Measurements from ENCODE around the gene GAL3ST1.
"Not testable (repeated sequence)": the region's sequence is repeated elsewhere in the genome, so short reads cannot be mapped to it uniquely, and the experiment has no call there.

Gene GAL3ST1

DNA sequence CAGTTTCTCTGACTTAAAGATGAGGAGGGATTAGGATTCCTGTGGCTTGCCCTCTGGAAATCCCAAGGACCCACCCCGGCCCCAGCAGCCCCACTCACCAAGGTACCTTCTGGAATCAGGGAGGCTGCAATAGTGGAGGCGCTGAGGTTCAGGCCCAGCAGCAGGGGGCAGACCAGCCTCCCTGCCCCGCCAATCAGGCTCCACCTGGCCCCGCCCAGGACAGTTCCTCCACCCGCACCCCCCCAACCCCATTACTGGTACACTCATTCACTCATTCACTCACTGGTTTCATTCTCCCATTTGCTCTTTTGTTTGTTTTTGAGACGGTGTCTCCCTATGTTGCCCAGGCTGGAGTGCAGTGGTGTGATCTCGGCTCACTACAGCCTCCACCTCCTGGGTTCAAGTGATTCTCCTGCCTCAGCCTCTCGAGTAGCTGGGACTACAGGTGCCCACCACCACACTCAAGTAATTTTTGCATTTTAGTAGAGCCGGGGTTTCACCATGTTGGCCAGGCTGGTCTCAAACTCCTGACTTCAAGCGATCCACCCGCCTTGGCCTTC, 13.7 kb downstream of the GAL3ST1 start:
- not testable (repeated sequence) for H3K9ac ChIP-seq (ENCODE audit: low read depth, low read length, poor library complexity, severe bottlenecking); H3K4me2 ChIP-seq (ENCODE audit: low read depth, low read length, poor library complexity, severe bottlenecking); H3K9me3 ChIP-seq (ENCODE audit: insufficient read depth, low read depth, low read length); H3K27me3 ChIP-seq (ENCODE audit: insufficient read depth, low read length, poor library complexity, severe bottlenecking); H3K9me2 ChIP-seq (replicated peaks; ENCODE audit: low read depth, low read length); H3K79me2 ChIP-seq (ENCODE audit: insufficient read depth, low read length); H4K20me1 ChIP-seq (ENCODE audit: insufficient read depth, low read length, poor library complexity, severe bottlenecking); H3K4me1 ChIP-seq (ENCODE audit: insufficient read depth, low read length, poor library complexity, severe bottlenecking); H2AFZ ChIP-seq (ENCODE audit: low read length); H3F3A ChIP-seq (ENCODE audit: low read depth); H3K4me3 ChIP-seq (ENCODE audit: low read length, poor library complexity, severe bottlenecking); H3K36me3 ChIP-seq (ENCODE audit: insufficient read depth, low read length)
- peak; percentile 44 for TF ChIP-seq CTCF (conservative IDR thresholded peaks at IDR 0.05; ENCODE audit: low read length)

- no peaks in the 10 kb centered on the region for H3K4me1 ChIP-seq (ENCODE audit: insufficient read depth, low read length, poor library complexity, severe bottlenecking)
- H3K9me2 ChIP-seq (replicated peaks; ENCODE audit: low read depth, low read length), result no peaks in the 10 kb centered on the region
- no peaks in the 10 kb centered on the region for H3K79me2 ChIP-seq (ENCODE audit: insufficient read depth, low read length)
- H3K27me3 ChIP-seq (ENCODE audit: insufficient read depth, low read length, poor library complexity, severe bottlenecking), result no peaks in the 10 kb centered on the region
- H3K9ac ChIP-seq (ENCODE audit: low read depth, low read length, poor library complexity, severe bottlenecking), result no peak overlapping the region
- H2AFZ ChIP-seq (ENCODE audit: low read length), result 0 out of 2 replicates have a peak overlapping the region, but pooled peaks have one; percentile 15
- H3K4me2 ChIP-seq (ENCODE audit: low read depth, low read length, poor library complexity, severe bottlenecking), result no peak overlapping the region
- no peaks in the 10 kb centered on the region for H3K36me3 ChIP-seq (ENCODE audit: insufficient read depth, low read length)
- H4K20me1 ChIP-seq (ENCODE audit: insufficient read depth, low read length, poor library complexity, severe bottlenecking), result no peaks in the 10 kb centered on the region
- TF ChIP-seq CTCF (conservative IDR thresholded peaks at IDR 0.05; ENCODE audit: low read length) (no peak), EZH2phosphoT487 (IDR thresholded peaks at IDR 0.05; ENCODE audit: borderline replicate concordance) (no peak)
- no peak overlapping the region for H3K4me3 ChIP-seq (ENCODE audit: low read length, poor library complexity, severe bottlenecking)
- H3F3A ChIP-seq (ENCODE audit: low read depth), result no peaks in the 10 kb centered on the region
- H3K9me3 ChIP-seq (ENCODE audit: insufficient read depth, low read depth, low read length), result no peaks in the 10 kb centered on the region
Measured at GRCh38 chr22:30559889-30560288, 14.6 kb downstream of the GAL3ST1 start.

- no peaks in the 10 kb centered on the region for H3K4me1 ChIP-seq (ENCODE audit: insufficient read depth, low read length, poor library complexity, severe bottlenecking)
- no peaks in the 10 kb centered on the region for H3K79me2 ChIP-seq (ENCODE audit: insufficient read depth, low read length)
- no peak overlapping the region for H3K4me2 ChIP-seq (ENCODE audit: low read depth, low read length, poor library complexity, severe bottlenecking)
- no peak overlapping the region for H2AFZ ChIP-seq (ENCODE audit: low read length)
- H3K27me3 ChIP-seq (ENCODE audit: insufficient read depth, low read length, poor library complexity, severe bottlenecking), result no peaks in the 10 kb centered on the region
- no peak overlapping the region for H3K9ac ChIP-seq (ENCODE audit: low read depth, low read length, poor library complexity, severe bottlenecking)
- H3K36me3 ChIP-seq (ENCODE audit: insufficient read depth, low read length), result no peaks in the 10 kb centered on the region
- no peaks in the 10 kb centered on the region for H3F3A ChIP-seq (ENCODE audit: low read depth)
- no peak overlapping the region for H3K4me3 ChIP-seq (ENCODE audit: low read length, poor library complexity, severe bottlenecking)
- H3K9me3 ChIP-seq (ENCODE audit: insufficient read depth, low read depth, low read length), result no peaks in the 10 kb centered on the region
- H4K20me1 ChIP-seq (ENCODE audit: insufficient read depth, low read length, poor library complexity, severe bottlenecking), result no peaks in the 10 kb centered on the region
- no peaks in the 10 kb centered on the region for H3K9me2 ChIP-seq (replicated peaks; ENCODE audit: low read depth, low read length)
- TF ChIP-seq CTCF (conservative IDR thresholded peaks at IDR 0.05; ENCODE audit: low read length) (no peak; the same call in 1 of the 2 replicates), EZH2phosphoT487 (IDR thresholded peaks at IDR 0.05; ENCODE audit: borderline replicate concordance) (no peak)
Measured at GRCh38 chr22:30557243-30557642, 17.2 kb downstream of the GAL3ST1 start.

Measured in Loucy (cell line).